ENCODE results near the gene FOXN3.

GRCh38 chr14:89277203-89277602 lies 139.8 kb downstream of the FOXN3 start:
- no peak for TF ChIP-seq CTCF (IDR thresholded peaks at IDR 0.05)
- no peak for TF ChIP-seq ZFX (IDR thresholded peaks at IDR 0.05; ENCODE audit: borderline replicate concordance)

Measured in 22Rv1 (cell line).